HG02610 (cell line): ENCODE results near the gene USP3.

Experiments used
- ATAC-seq: cut with Tn5 transposase; IDR thresholded peaks from one replicate; pipeline ENCODE4 v1.9.1; 2021; ENCODE audit warnings: mild to moderate bottlenecking, moderate library complexity; ENCODE audit not compliant: unreplicated experiment

Gene USP3

GRCh38 chr15:63582179-63582578 is 77.8 kb downstream of the USP3 start:
- no peak for ATAC-seq

GRCh38 chr15:63582718-63583426 is 78.5 kb downstream of the USP3 start:
- ATAC-seq = no peak

GRCh38 chr15:63586790-63587189 is 82.4 kb downstream of the USP3 start:
- no peak for ATAC-seq

- ATAC-seq = no peak
Measured at GRCh38 chr15:63587527-63587926, 83.1 kb downstream of the USP3 start.

DNA sequence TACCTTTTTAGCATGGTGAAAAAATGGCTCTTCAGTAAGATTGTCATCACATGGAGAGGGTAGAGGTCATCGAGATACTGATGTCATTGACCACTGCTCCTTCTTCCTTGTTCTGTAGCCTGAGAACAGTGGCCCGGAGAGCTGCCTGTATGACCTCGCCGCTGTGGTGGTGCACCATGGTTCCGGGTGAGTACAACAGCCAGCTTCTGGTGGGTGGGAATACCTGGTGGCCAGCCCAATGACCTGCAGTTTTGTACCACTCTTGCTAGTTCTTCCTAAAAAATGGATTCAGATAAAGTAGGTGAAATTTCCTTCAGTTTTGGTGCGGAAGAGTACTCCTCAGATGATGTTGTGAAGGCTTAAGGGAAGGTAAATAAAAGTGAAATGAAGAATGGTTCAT is 84.4 kb downstream of the USP3 start:
- no peak for ATAC-seq

DNA sequence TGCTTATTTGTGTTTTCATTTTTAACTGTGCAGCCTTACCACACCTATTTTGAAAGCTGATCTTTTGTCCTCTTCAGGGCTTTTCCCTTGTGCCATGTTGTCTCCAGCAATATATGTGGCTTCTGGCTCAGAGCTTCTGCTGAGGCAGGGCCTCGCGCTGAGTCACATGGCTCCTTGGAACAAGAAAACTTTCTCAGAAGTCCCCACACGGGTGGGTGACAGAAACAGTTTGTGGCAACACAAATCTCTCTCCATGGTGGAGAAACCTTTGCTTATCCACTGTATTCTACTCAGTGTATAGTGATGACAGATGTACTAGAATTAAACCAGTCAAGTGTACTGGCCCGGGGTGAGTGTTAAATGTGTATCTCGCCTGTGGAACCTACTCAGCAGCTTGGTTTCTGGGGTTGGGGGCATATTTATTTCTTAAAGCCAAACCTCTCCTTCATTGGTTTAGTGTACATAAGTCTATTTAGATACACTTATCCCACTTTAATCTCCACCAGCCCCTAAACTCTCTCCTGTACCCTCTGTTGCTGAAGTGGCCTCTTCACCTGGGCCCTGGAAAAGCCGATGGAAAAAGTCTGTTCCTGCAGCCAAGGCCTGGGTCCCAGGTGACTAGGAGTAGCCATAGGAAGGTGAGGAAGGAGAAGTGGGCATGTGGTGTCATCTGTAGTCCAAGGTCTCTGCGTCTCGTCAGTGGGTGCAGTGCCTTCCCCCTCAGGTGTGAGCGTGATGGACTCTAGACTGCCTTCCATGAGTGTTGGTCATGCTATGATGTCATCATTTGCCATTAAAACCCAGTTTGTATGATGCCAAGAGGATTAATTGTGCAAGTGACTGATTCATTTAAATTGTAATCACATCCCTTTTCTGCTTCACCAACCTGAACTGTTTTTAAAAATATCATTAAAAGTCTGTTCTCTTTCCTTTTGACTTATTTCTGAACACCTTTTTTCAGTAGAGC is 89.6 kb downstream of the USP3 start:
- ATAC-seq = no peak

DNA sequence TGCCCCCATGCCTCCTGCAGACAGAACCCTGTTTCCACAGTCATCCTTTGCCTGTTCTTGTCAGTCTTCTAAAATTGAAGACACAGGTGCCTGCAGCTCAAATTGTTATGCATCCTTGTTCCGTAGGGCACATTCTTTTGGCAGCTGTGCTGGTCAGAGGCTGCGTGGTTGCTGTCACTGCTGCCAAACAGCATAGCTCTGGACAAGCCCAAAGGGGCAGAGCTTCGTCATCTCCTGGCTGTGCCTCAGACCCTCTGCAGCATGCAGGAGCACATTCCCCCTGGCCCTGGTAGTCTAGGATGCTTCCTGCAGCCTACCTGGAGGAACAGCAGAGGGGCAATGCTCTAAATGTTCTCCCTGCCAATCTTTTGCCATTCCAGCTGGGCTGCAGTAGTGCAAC is 90.7 kb downstream of the USP3 start:
- ATAC-seq = no peak

GRCh38 chr15:63595688-63596087 is 91.3 kb downstream of the USP3 start:
- no peak for ATAC-seq

GRCh38 chr15:63596676-63597037 is 92.3 kb downstream of the USP3 start:
- no peak for ATAC-seq

GRCh38 chr15:63597038-63597790 is 92.8 kb downstream of the USP3 start, which contains the start of gene FBXL22:
Gene FBXL22 (plus strand): TSS chr15:63597387. CDS start chr15:63597393, 6 bp downstream.
- ATAC-seq = no peak

- ATAC-seq = no peak
Measured at GRCh38 chr15:63597821-63598220, 93.4 kb downstream of the USP3 start.

- no peak for ATAC-seq
Measured at GRCh38 chr15:63598473-63599400, 94.3 kb downstream of the USP3 start.

GRCh38 chr15:63599401-63600000 is 95.1 kb downstream of the USP3 start:
- no peak for ATAC-seq

- ATAC-seq = no peak
Measured at GRCh38 chr15:63600001-63600615, 95.7 kb downstream of the USP3 start.

- ATAC-seq = peak; percentile 67
Measured at GRCh38 chr15:63600616-63601025, 96.2 kb downstream of the USP3 start.

GRCh38 chr15:63601026-63601703 is 96.8 kb downstream of the USP3 start:
- ATAC-seq = peak; percentile 11

DNA sequence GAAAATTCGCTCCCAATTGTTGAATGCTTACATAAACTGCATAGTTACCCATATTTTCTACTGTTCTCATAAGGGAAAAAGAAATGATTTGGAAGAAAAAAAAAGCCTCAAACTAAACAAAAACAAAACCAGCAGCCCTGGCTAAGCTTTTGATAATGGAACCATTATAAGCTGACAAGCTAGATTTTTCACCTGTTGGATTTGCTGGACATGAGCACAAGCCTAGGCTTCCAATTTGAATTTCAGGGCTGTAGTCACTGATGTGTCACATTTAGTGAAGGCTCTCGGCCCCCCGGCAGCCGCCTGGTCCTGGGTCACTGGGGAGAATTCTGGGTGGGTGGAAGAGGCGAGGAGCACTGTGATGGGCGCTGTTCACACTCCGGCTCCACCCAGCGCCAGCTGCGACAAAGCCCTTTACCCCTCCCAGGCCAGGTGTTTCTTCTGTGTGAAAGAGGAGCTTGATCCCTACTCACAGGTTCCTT is 97.4 kb downstream of the USP3 start:
- ATAC-seq = no peak

DNA sequence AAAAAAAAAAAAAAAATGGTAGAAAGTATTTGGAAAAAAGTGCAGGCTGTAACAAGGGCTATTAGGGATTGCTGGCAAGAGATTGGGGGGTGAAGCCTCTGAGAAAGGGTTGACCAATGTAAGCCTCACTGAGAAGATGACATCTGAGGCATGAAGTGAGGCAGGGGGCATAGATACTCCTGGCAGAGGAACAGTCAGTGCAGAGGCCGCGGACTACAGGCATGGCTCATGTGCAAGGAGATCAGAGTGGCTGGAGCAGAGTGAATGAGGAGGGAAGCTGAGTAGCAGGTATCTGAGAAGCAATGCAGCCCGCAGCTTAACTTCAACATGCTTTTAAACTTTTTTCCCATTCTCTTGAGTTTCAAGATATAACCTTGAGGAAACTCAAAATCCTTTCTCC is 98.2 kb downstream of the USP3 start:
- no peak for ATAC-seq

DNA sequence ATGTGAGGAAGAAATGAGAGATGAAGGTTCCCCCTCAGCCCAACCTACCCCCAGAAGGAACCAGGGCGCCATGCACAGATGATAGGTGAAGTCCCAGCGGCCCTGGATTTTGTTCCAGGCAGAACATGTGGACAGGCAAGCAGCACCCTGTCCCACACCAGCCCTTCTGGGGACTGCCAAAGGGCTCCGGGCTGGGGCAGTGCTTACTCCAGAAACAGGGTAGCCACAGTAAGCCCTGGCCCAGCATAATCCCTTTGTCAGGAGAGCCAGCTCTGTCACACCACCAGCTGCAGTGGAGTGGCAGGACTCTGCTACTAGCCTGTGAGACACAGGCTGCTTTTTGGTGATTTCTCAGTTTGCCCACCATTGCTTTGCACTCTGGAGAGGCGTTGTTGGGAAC is 99.1 kb downstream of the USP3 start:
- ATAC-seq = no peak
